Ureter (tissue), 1 donor: ENCODE data around the gene SPRR2F. TPM values are rescaled to one million over a fixed set of nuclear protein-coding genes. Genes with fewer than 3 reads are reported as not detected.
A peak's percentile ranks its signal among the peaks of the same experiment; 100 is the strongest.
"Not testable (repeated sequence)": the region's sequence is repeated elsewhere in the genome, so short reads cannot be mapped to it uniquely, and the experiment has no call there.

Experiments
- DNase-seq: peaks from one replicate; pipeline ENCODE4 v3.0.0-alpha.2; 2020; ENCODE audit warnings: low spot score
- total RNA-seq: library from RNA; stranded (reverse); gene quantifications from one replicate; pipeline ENCODE4 v1.2.4, GENCODE V29; 2023
- donor health status: DM: yes; HTN: yes; CAD: no.

SPRR2F gene, protein sequence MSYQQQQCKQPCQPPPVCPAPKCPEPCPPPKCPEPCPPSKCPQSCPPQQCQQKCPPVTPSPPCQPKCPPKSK
- not detected for total RNA-seq

DNA sequence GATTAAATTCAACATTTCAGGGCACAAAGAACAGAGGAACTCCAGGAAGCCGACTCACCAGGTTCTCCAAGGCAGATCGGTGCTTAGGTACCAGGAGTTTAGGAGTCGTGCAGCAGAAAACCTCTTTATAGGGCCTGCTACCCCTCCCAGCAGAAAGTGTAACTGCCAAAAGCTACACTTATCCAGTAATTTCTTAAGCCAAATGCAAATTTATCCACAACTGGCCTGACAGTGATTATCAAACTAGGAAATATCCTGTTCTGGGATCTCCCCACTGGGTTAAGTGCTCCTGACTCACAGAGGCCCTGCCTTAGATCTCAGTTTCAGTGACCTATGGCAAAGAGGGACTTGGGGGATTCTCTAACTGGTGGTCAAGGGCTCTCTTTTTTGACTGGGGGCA lies at the start of gene SPRR2F:
SPRR2F (minus strand) TSS at position 101 of the 400 bp plus-strand sequence. CDS start 783 bp downstream, outside the sequence.
- no peak for DNase-seq

DNA sequence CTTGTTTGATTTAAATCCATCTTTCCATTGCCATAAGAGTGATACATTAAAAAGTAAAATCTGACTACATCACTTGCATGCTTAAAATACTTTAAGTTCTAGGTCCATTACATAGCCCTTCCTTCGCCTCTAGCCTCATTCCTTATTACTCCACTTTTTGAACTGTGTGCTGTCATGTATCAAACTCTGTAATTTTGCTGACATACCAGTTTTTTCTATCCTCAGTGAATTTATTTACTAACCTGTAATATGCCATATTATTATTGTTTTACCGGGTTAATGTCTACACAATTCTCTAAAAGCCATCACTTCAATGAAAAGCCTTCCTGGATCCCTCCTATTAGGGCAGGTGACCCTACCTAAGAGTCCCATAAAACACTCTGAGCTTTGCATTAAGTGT lies 42.2 kb upstream of the SPRR2F start:
- no peak for DNase-seq

DNA sequence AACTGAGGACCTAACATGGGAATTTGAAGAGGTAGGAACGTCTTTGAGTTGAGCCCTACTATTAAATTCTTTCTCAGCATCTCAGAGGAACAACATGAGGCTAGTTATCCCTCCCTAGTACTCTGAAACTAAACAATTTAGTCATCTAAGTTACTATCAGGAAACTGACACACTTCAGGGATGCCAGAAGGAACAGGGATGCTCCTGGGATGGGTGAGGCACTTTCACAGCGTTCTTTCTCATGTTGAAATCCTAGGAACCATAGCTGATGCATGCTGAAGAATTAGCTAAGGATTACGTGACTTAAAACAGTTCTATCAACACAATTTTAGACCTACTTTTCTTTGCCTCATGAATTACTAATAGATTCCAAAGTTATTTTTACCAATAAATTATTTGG lies 39.2 kb upstream of the SPRR2F start:
- no peak for DNase-seq

DNA sequence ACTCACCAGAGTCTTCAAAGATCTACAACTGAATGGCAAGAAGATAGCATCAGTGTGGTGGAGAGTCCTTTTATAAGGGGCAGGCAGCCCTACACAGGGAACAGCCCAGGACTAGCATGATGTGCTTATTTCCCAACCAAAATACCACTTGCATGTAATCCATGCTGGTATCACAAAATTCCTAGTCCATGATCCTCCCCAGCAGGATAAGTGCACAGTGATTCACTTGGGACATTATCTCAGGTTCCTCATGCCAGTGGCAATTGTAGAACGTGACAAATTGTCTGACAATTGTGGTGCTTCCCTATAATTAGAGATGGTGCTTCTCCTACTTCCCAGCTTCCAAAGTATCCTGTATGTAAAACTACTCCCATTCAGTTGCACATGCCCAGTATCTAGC lies 37.5 kb upstream of the SPRR2F start, which contains the start of gene SPRR2G:
SPRR2G (minus strand) TSS at position 45 of the 400 bp plus-strand sequence. CDS start 780 bp downstream, outside the sequence.
- no peak for DNase-seq

DNA sequence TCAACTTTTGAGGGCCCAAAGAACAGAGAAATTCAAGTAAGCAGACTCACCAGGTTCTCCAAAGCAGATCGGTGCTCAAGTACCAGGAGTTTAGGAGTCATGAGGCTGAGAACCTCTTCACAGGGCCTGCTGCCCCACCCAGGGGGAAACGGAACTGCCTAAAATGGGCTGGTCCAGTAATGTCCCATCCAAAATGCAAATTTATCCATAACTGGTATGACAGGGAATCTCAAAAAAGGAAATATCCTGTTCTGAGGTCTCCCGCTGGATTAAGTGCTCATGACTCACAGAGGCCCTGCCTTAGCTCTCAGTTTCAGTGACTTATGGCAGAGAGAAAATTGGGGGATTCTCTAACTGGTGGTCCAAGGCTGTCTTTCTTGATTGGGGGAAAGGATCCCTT lies 28.1 kb upstream of the SPRR2F start:
- DNase-seq, result no peak

DNA sequence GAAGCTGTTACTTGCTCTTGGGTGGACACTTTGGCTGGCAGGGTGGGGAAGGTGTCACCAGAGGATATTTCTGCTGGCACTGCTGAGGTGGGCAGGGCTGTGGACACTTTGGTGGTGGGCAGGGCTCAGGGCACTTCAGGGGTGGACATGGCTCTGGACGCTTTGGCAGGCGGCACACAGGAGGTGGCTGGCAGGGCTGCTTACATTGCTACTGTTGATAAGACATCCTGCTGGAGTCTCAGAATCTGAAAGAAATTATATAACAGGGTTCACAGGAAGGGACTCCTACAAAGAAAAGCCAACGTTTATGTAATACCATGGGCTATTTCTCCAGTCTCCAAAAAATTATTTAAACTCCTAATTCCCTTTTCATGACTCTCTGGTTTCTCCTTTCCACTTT lies 27.2 kb upstream of the SPRR2F start:
- no peak for DNase-seq

DNA sequence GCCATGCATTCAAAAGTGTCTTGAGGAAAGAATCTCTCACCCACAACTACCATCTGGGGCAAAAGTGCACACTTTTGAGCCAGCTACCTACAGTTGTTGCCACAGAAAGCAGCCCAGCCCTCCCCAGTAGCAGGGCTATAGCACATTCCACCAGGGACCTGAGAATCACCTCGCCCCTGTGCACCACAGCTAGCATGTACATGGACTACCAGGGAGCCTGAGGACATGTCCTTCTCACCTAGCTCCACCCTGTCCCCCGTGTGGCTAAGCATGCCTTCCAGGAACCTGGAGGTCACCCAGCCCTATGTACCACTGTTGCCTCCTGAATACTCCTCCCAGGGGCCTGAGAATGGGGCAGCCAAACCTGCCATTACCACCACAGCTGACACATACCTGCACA lies 20.4 kb upstream of the SPRR2F start:
- no peak for DNase-seq

DNA sequence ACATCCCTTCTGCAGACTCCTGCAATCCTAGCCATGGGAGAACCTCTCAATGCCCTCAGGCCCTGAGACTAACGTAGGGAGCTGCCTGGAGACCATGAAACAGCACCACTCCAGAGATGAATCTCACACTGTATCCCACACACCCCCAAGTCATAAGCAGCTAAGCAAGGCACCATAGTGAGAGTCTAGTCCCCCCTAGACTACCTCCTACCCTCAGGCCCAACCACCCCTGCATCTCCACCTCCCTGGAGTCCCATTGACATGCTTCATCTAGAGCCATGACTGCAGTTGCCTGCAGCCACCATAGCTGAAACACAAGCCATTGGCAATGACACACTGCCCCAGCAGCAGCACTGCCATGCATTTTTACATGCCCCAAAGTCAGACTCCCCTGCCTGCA lies 20.0 kb upstream of the SPRR2F start:
- DNase-seq, result no peak

DNA sequence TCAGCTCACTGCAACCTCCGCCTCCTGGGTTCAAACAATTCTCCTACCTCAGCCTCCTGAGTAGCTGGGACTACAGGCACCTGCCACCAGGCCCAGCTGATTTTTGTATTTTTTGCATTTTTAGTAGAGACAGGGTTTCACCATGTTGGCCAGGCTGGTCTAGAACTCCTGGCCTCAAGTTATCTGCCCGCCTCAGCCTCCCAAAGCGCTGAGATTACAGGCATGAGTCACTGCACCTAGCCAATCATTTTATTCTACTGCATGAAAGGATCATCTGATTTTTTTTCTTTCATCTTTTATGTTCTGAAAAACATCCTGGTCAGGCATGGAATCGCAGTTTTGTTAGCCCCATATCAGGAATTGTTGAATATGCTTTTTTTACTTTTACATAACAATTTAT lies 15.4 kb upstream of the SPRR2F start:
- not testable (repeated sequence) for DNase-seq

DNA sequence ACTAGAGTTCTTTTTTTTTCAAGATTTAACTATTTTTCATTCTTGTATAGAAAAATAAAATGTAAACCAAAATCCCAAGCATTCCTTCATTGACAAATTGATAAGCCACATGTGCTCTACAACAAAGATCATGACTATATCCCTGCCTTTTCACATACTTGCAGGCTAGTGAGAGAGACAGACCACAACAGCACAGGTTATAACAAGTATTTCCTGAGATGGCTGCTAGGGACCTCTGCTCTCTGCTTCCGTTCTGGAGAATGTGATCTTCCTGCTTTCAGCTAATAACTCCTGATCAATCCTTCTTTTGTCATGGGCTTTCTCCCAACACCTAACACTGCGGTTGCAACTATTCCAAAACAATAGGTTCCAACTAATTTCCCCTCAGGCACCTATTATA lies 14.0 kb upstream of the SPRR2F start:
- no peak for DNase-seq

DNA sequence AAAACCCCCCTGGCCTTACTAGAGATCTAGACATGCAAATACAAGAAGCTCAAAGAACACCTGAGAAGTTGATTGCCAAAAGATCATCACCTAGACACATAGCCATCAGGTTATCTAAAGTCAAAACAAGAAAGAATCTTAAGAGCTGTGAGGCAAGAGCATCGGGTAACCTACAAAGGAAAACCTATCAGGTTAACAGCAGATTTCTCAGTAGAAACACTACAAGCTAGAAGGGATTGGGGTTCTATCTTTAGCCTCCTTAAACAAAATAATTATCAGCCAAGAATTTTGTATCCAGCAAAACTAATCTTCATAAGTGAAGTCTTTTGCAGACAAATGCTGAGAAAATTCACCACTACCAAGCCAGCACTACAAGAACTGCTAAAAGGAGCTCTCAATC lies 12.2 kb upstream of the SPRR2F start:
- no peak for DNase-seq

DNA sequence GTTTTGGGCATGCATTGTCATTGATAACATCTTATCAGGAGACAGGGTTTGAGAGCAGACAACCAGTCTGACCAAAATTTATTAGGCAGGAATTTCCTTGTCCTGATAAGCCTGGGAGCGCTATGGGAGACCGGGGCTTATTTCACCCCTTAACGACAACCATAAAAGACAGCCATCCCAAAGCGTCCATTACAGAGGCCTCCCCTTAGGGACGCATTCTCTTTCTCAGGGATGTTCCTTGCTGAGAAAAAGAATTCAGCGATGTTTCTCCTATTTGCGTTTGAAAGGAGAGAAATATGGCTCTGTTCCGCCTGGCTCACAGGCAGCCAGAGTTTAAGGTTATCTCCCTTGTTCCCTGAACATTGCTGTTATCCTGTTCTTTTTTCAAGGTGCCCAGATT lies 10.5 kb upstream of the SPRR2F start:
- DNase-seq, result not testable (repeated sequence)

DNA sequence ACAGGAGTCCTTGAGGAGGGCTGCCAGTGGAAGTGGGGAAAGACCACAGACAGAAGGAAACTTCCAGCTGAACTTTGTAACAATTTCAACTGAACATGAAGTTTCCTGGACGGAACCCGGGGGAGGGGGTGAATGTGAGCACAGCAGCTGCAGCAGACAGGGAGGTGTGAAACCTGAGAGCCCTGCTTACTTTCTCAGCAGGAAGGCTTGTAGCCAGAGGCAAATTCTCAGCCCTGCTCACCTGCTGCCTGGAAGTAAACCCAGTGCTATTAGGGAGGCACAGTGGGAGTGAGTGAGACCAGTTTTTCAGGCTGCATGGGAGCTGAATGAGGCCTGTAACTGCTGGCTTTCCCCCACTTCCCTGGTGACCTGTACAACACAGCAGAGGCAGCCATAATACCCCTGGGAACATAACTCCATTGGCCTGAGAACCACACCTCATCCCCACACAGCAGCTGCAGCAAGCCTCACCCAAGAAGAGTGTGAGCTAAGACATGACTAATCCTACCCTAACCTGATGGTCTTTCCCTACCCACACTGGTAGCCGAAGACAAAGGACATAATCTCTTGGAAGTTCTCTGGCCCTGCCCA lies 9.6 kb upstream of the SPRR2F start:
- DNase-seq, result peak; percentile 65

DNA sequence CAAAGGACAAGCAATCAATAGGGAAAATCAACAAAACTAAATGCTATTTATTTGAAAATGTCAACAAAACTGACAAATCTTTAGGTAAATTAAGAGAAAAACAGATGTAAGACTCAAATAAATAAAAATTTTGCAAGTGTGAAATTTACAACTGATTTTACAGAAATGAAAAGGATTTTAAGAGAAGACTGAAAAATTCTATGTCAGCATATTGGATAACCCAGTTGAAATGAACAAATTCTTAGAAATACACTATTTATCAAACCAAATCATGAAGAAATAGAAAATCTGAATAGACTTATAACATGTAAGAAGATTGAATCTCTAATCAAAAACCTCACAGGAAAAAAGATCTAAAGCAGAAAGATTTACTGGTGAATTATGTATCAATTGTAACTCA lies 7.6 kb upstream of the SPRR2F start:
- DNase-seq, result no peak

DNA sequence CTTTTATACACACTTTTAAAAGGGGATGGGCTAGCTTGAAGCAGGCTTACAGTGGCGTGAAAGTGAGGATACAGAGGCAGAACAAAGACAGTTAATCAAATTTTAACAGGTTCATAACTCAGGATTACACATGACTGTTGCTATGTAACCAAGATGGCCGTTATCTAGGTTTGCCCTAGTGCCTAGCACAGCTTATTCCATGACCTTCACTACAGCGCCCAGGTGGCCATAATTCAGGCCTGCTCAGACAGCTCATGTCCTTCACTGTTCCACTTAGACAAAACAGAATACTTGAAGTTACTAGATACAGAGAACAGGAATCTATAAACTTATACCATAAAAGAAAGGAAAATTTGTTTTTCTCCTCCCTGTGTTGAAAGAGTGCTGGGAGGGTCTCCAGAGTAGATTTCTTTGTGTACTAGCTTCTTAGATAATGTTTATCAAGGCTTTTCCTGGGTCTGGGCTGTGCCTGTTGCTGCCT lies 6.2 kb upstream of the SPRR2F start:
- no peak for DNase-seq

DNA sequence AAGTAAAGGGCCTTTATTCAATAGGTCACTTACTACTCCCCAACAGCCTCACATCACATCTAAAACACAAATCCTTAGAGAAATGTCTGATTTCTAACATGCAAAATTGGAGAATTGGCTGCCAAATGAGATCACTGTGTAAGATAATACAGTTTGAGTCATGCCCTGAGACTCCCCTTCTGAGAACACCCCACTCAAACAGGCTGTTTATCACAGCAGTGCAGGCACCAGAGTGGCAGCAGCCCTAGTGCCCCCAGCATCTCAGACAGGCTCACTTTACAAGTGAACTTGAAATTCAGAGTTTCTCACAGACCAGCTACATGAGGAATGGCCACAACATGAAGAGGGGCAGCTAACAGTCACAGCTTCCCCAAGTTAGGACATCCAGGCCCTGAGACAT lies 1.9 kb upstream of the SPRR2F start:
- DNase-seq, result not testable (repeated sequence)

DNA sequence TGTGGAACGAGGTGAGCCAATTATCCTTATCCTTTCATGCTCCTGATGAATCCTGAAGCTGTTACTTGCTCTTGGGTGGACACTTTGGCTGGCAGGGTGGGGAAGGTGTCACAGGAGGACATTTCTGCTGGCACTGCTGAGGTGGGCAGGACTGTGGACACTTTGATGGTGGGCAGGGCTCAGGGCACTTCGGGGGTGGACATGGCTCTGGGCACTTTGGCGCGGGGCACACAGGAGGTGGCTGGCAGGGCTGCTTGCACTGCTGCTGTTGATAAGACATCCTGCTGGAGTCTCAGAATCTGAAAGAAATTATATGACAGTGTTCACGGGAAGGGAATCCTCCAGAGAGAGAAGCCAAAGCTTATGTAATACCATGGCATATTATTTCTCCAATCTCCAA lies 862 bp downstream of the SPRR2F start:
- not testable (repeated sequence) for DNase-seq

DNA sequence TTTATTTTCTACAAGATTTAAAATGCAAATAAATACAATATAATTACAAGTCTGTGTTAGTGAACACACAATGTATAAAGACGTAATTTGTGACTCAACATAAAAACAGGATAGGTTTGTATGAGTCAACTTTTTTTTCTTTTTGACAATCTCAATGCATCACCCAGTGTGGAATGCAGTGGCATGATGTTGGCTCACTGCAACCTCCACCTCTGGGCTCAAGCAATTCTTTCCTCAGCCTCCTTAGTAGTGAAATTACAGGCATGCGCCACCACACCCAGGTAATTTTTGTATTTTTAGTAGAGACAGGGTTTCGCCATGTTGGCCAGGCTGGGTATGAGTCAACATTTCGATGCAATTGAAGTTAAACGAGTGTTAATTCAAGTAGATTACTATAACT lies 13.1 kb downstream of the SPRR2F start:
- DNase-seq, result no peak

DNA sequence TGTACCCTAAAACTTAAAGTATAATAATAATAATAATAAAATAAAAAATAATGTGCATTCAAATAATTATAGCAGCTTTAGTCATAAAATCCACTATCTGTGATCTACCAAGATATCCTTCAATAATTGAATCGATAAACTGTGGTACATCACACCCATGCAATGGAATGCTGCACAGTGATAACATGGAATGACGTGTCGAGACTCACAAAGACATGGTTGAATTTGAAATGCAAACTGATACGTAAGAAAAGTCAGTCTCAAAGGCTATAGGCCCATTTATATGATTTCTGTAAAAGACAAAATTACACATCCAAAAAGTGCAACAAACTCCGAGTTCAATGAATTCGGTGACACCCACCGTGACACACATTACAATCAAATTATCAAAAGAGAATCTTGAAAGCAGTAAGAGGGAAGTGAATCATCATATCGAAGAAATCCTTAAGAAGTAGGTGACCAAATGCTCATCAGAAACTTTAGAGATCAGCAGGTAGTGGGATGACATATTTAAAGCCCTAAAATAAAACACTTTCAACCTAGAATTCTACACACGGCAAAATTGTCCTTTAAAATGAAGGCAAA lies 13.8 kb downstream of the SPRR2F start:
- no peak for DNase-seq

DNA sequence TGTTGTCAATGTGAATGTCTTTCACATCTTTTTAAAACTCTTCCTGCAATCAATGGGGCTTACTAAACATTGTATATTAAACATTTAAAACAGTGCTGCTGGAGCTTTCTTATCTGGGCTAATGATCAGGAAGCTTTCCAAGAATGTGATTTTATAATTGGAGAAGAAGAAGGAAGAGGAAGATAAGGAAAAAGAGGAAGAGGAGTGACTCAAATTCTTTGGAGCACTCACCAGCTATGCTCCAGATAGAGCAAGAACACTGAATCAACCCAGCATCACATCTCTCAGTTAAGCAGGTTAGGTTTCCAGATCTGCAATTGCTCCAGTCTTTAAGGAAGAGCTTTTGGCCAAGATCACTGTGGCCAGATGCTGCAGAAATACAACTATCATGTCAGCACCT lies 17.6 kb downstream of the SPRR2F start:
- no peak for DNase-seq

DNA sequence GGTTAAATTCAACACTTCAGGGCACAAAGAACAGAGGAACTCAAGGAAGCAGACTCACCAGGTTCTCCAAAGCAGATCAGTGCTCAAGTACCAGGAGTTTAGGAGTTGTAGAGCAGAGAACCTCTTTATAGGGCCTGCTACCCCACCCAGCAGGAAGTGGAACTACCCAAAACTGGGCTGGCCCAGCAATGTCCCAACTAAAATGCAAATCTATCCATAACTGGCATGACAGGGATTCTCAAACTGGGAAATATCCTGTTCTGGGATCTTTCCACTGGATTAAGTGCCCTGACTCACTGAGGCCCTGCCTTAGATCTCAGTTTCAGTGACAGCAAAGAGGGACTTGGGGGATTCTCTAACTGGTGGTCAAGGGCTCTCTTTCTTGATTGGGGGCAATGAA lies 18.9 kb downstream of the SPRR2F start, which contains the start of gene SPRR2E:
SPRR2E (minus strand) TSS at position 101 of the 400 bp plus-strand sequence. CDS start 775 bp downstream, outside the sequence.
- no peak for DNase-seq

DNA sequence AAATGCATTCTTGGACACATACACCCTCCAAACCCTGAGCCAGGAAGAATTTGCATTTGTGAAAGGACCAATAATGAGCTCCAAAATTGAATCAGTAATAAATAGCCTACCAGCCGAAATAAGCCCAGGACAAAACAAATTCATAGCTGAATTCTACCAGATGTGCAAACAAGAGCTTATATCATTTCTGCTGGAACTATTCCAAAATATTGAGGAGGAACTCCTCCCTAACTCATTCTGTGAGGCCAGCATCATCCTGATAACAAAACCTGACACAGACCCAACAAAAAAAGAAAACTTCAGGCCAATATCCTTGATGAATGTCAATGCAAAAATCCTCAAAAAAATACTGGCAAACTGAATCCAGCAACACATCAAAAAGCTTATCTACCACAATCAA lies 25.7 kb downstream of the SPRR2F start:
- no peak for DNase-seq

DNA sequence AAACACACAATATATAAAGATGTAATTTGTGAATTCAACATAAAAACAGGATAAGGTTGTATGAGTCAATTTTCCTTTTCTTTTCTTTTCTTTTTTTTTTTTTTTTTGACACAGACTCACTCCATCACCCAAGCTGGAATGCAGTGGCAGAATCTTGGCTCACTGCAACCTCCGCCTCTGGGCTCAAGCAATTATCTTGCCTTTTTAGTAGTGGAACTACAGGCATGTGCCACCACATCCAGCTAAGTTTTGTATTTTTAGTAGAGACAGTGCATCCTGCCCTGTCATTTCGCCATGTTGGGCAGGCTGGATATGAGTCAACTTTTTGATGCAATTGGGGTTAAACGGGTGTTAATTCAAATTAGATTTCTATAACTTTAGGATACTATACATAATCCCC lies 31.6 kb downstream of the SPRR2F start:
- DNase-seq, result no peak
